ENCODE results near the gene INTS13. TPM values are rescaled to one million over a fixed set of nuclear protein-coding genes. Genes with fewer than 3 reads are reported as not detected.
"Not testable (repeated sequence)": the region's sequence is repeated elsewhere in the genome, so short reads cannot be mapped to it uniquely, and the experiment has no call there.

INTS13 gene
- total RNA-seq, 1 experiment from 2014 or later: 106 TPM

DNA sequence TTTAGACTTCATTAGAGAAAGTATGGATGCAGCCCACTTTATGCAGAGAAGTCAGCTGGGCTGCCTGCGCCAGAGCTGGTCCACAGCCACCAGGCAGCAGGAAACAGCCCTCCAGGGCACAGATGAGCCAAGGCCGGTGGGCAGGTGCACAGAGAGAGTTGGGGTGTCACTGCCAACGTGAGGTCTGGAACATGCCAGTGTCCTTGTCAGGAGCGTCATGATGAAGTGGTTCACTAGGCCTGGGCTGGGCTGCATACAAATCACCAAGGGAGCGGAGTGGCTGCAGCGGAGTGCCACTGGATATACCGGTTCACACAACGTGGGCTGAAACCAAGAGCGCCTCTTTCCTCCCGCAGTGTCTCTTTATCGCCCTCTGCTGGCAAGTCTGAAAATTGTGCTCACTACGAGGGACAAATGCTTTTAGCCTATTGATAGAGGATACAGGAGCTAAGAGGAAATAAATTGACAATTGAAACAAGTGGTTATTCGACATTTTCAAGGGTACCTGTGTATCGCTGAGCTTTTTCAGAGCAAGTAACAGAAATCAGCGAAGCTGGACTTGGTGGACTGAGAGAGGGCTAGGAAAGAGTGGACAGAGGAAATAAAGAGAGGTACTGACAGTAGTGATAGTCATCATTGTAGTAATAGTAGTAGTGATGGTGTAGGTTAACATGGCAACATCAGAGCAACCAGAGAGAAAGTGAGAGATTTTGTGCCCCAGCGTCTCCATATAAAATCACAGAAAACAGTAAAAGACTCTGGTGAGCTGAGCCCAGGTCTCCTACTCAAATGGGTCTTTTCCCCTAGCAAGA lies 52.8 kb downstream of the INTS13 start:
- peak; percentile 88 for DNase-seq (ENCODE audit: low read depth, low spot score)
- in situ Hi-C loops (cut with HindIII; ENCODE audit: low pct_unique_long_range_greater_than_20kb, low sequenced_read_pairs): no loop called here

GRCh38 chr12:26880625-26881024 lies 57.2 kb downstream of the INTS13 start:
- DNase-seq (ENCODE audit: low read depth, low spot score): no peak
- in situ Hi-C loops (cut with HindIII; ENCODE audit: low pct_unique_long_range_greater_than_20kb, low sequenced_read_pairs): no loop called here

GRCh38 chr12:26878661-26879119 lies 59.1 kb downstream of the INTS13 start:
- DNase-seq (ENCODE audit: low read depth, low spot score): no peak
- in situ Hi-C loops (cut with HindIII; ENCODE audit: low pct_unique_long_range_greater_than_20kb, low sequenced_read_pairs): no loop called here

DNA sequence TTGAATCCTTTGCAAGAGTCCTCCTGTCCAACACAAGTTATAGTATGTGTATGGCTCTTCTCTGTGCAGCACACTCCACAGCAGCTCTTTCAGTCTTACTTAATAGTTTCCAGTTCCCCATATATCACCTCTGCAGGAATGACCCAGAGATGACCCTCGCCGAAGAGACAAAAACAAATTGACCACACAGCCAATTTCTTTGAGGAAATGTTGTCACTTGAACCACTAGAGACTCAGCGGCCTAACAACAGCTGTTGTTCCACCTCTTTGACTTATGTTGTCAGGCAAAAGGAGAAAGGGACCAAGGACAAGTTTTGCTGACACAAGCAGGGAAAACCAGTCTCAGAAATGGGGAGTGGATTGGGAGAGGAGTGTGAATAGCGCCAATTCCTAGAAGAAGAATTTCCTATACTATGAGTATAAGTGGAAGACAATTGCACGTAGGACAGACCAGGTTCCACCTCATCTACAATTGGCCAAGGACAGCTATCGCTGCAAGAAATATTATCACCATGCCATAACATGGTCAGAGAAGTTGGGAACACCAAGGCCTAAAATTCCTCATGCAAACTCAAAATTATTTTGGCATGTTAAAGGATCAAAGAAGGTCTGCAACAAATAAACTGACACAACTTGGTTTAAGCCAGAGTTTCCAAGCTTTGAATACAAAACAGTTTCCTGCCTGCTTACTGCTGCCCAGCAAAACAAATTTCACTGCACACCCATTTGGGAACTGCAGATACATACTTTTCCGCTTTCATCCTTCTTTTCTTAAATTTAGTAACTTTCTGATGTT lies 63.1 kb downstream of the INTS13 start:
- no peak for DNase-seq (ENCODE audit: low read depth, low spot score)
- in situ Hi-C loops (cut with HindIII; ENCODE audit: low pct_unique_long_range_greater_than_20kb, low sequenced_read_pairs): no loop called here

GRCh38 chr12:26872625-26873024 lies 65.2 kb downstream of the INTS13 start:
- in situ Hi-C loops (cut with HindIII; ENCODE audit: low pct_unique_long_range_greater_than_20kb, low sequenced_read_pairs): no loop called here
- DNase-seq (ENCODE audit: low read depth, low spot score): no peak

GRCh38 chr12:26871985-26872384 lies 65.8 kb downstream of the INTS13 start:
- in situ Hi-C loops (cut with HindIII; ENCODE audit: low pct_unique_long_range_greater_than_20kb, low sequenced_read_pairs): no loop called here
- no peak for DNase-seq (ENCODE audit: low read depth, low spot score)

DNA sequence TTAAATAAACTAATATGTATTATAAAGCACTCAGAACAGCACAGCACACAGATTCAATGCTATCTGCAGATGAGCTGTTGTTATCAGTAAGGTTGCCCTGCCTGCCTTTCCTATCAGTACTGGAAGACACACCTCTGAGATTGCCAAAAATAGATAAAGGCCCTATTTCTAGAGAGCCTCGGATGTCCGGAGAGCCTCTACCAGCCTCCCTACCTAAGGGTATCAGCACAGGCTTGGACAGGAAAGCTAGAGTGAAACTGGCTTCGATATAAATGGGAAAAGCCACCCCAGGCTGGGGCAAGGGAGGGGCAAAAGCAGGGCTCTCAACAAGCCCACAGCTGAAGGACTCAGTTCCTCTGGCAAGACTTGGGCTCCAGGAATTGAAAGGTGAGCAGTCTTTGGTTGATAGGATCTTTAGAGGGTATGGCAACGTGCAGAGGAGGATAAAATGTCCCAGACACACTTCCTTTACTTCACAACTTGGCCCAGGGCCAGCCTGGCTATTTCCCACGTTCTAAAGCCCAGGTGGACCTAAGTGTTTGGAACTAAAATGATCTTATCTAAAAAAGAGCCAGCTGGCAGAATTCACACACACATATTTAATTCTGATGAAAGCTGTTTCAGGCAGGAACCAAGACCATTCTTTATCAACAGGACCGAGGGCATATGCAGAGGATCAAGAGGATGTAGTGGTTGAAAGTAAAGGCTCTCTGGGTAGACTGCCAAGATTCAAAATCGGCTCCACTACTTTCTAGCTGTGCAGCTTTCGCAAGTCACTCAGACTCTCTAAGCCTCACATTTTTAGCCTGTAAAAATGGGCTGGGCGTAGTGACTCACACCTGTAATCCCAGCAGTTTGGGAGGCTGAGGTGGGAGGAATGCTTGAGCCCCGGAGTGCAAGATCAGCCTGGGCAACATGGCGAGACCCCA lies 67.0 kb downstream of the INTS13 start:
- in situ Hi-C loops (cut with HindIII; ENCODE audit: low pct_unique_long_range_greater_than_20kb, low sequenced_read_pairs): no loop called here
- no peak for DNase-seq (ENCODE audit: low read depth, low spot score)

GRCh38 chr12:26869908-26870459 lies 67.8 kb downstream of the INTS13 start:
- DNase-seq (ENCODE audit: low read depth, low spot score): no peak
- in situ Hi-C loops (cut with HindIII; ENCODE audit: low pct_unique_long_range_greater_than_20kb, low sequenced_read_pairs): no loop called here

DNA sequence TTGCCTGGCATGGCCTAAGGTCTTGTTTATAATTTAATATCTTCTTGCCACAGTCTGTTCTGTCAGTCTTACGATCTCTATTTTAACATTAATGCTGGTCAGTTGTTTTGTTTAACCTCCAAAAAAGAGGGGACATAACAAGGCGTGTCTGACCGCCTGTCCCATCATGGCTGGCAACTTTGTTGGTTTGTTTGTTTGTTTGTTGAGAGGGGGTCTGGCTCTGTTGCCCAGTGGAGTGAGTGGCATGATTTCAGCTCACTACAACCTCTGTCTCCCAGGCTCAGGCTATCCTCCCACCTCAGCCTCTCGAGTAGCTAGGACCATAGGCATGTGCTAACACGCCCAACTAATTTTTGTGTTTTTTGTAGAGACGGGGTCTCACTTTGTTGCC lies 68.7 kb downstream of the INTS13 start:
- in situ Hi-C loops (cut with HindIII; ENCODE audit: low pct_unique_long_range_greater_than_20kb, low sequenced_read_pairs): no loop called here

GRCh38 chr12:26868447-26869103 lies 69.2 kb downstream of the INTS13 start:
- in situ Hi-C loops (cut with HindIII; ENCODE audit: low pct_unique_long_range_greater_than_20kb, low sequenced_read_pairs): no loop called here

More for the DNA sequence above, 68.7 kb downstream of the INTS13 start:
- DNase-seq (ENCODE audit: low read depth, low spot score): no peak

GRCh38 chr12:26867080-26867479 lies 70.7 kb downstream of the INTS13 start:
- in situ Hi-C loops (cut with HindIII; ENCODE audit: low pct_unique_long_range_greater_than_20kb, low sequenced_read_pairs): no loop called here
- no peak for DNase-seq (ENCODE audit: low read depth, low spot score)

More at GRCh38 chr12:26868447-26869103, 69.2 kb downstream of the INTS13 start:
- DNase-seq (ENCODE audit: low read depth, low spot score): no peak

GRCh38 chr12:26863515-26863914 lies 74.3 kb downstream of the INTS13 start:
- DNase-seq (ENCODE audit: low read depth, low spot score): peak; percentile 57
- in situ Hi-C loops (cut with HindIII; ENCODE audit: low pct_unique_long_range_greater_than_20kb, low sequenced_read_pairs): no loop called here

GRCh38 chr12:26862787-26863186 lies 75.0 kb downstream of the INTS13 start:
- in situ Hi-C loops (cut with HindIII; ENCODE audit: low pct_unique_long_range_greater_than_20kb, low sequenced_read_pairs); DNase-seq (ENCODE audit: low read depth, low spot score): not testable (repeated sequence)

- in situ Hi-C loops (cut with HindIII; ENCODE audit: low pct_unique_long_range_greater_than_20kb, low sequenced_read_pairs): no loop called here
- DNase-seq (ENCODE audit: low read depth, low spot score): no peak
Observed at GRCh38 chr12:26861690-26862089, 76.1 kb downstream of the INTS13 start.

- DNase-seq (ENCODE audit: low read depth, low spot score): peak; percentile 35
- in situ Hi-C loops (cut with HindIII; ENCODE audit: low pct_unique_long_range_greater_than_20kb, low sequenced_read_pairs): no loop called here
Observed at GRCh38 chr12:26857465-26858176, 80.2 kb downstream of the INTS13 start.

- in situ Hi-C loops (cut with HindIII; ENCODE audit: low pct_unique_long_range_greater_than_20kb, low sequenced_read_pairs): no loop called here
- DNase-seq (ENCODE audit: low read depth, low spot score): no peak
Observed at GRCh38 chr12:26855337-26855736, 82.4 kb downstream of the INTS13 start.
